ENCODE results near the gene RUBCNL.

- TF ChIP-seq, protein P1, sequence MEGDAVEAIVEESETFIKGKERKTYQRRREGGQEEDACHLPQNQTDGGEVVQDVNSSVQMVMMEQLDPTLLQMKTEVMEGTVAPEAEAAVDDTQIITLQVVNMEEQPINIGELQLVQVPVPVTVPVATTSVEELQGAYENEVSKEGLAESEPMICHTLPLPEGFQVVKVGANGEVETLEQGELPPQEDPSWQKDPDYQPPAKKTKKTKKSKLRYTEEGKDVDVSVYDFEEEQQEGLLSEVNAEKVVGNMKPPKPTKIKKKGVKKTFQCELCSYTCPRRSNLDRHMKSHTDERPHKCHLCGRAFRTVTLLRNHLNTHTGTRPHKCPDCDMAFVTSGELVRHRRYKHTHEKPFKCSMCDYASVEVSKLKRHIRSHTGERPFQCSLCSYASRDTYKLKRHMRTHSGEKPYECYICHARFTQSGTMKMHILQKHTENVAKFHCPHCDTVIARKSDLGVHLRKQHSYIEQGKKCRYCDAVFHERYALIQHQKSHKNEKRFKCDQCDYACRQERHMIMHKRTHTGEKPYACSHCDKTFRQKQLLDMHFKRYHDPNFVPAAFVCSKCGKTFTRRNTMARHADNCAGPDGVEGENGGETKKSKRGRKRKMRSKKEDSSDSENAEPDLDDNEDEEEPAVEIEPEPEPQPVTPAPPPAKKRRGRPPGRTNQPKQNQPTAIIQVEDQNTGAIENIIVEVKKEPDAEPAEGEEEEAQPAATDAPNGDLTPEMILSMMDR (optimal IDR thresholded peaks at IDR 0.05 in 1 of 3, IDR thresholded peaks at IDR 0.05 in 1 of 3, conservative IDR thresholded peaks at IDR 0.05 in 1 of 3; ENCODE audit: extremely low read depth in 1 of 3, insufficient read depth in 2 of 3, low read length in 3 of 3), result no peak
- TF ChIP-seq EZH2 (IDR thresholded peaks at IDR 0.05; ENCODE audit: low read length), result no peak
These were observed 47.9 kb downstream of the RUBCNL start for GRCh38 chr13:46339035-46339666.

All from keratinocyte (primary cell).